ENCODE data around the gene CAT.

The CAT gene

GRCh38 chr11:34512840-34513681 is 74.3 kb downstream of the CAT start:
- Histone ChIP-seq H3K4me3 (replicated peaks; ENCODE audit: low read depth, low read length) (no peak overlapping the region), H3K36me3 (ENCODE audit: control insufficient read depth, insufficient read depth, low read length) (no peaks in the 10 kb centered on the region), H3K27me3 (replicated peaks; ENCODE audit: control insufficient read depth, insufficient read depth, low read length) (no peaks in the 10 kb centered on the region)
- peak; percentile 94 for TF ChIP-seq CTCF (IDR thresholded peaks at IDR 0.05; ENCODE audit: insufficient read depth, low read length, poor library complexity, severe bottlenecking)
- peak; percentile 41 for DNase-seq (ENCODE audit: extremely low read depth, insufficient read length)

- no peak for TF ChIP-seq CTCF (IDR thresholded peaks at IDR 0.05; ENCODE audit: insufficient read depth, low read length, poor library complexity, severe bottlenecking)
- no peak for DNase-seq (ENCODE audit: extremely low read depth, insufficient read length)
- no peak within 1 kb of the TSS for H3K4me3 ChIP-seq (replicated peaks; ENCODE audit: low read depth, low read length)
- no peaks in the 10 kb centered on the region for H3K27me3 ChIP-seq (replicated peaks; ENCODE audit: control insufficient read depth, insufficient read depth, low read length)
- no peaks in the 10 kb centered on the region for H3K36me3 ChIP-seq (ENCODE audit: control insufficient read depth, insufficient read depth, low read length)
Observed at GRCh38 chr11:34513682-34514449, 75.1 kb downstream of the CAT start, which contains the start of gene ELF5. TSS of gene ELF5 (minus strand) at chr11:34513794. CDS start at chr11:34505749, 8,045 bp downstream.

GRCh38 chr11:34514597-34514996 is 75.9 kb downstream of the CAT start:
- no peak overlapping the region for H3K4me3 ChIP-seq (replicated peaks; ENCODE audit: low read depth, low read length)
- H3K27me3 ChIP-seq (replicated peaks; ENCODE audit: control insufficient read depth, insufficient read depth, low read length) = no peaks in the 10 kb centered on the region
- DNase-seq (ENCODE audit: extremely low read depth, insufficient read length) = no peak
- TF ChIP-seq CTCF (IDR thresholded peaks at IDR 0.05; ENCODE audit: insufficient read depth, low read length, poor library complexity, severe bottlenecking) = no peak
- H3K36me3 ChIP-seq (ENCODE audit: control insufficient read depth, insufficient read depth, low read length) = no peaks in the 10 kb centered on the region

GRCh38 chr11:34516247-34517040 is 77.7 kb downstream of the CAT start:
- no peak overlapping the region for H3K4me3 ChIP-seq (replicated peaks; ENCODE audit: low read depth, low read length)
- DNase-seq (ENCODE audit: extremely low read depth, insufficient read length) = no peak
- no peak for TF ChIP-seq CTCF (IDR thresholded peaks at IDR 0.05; ENCODE audit: insufficient read depth, low read length, poor library complexity, severe bottlenecking)
- H3K36me3 ChIP-seq (ENCODE audit: control insufficient read depth, insufficient read depth, low read length) = no peaks in the 10 kb centered on the region
- no peaks in the 10 kb centered on the region for H3K27me3 ChIP-seq (replicated peaks; ENCODE audit: control insufficient read depth, insufficient read depth, low read length)

- no peaks in the 10 kb centered on the region for H3K36me3 ChIP-seq (ENCODE audit: control insufficient read depth, insufficient read depth, low read length)
- no peak overlapping the region for H3K4me3 ChIP-seq (replicated peaks; ENCODE audit: low read depth, low read length)
- TF ChIP-seq CTCF (IDR thresholded peaks at IDR 0.05; ENCODE audit: insufficient read depth, low read length, poor library complexity, severe bottlenecking) = no peak
- no peaks in the 10 kb centered on the region for H3K27me3 ChIP-seq (replicated peaks; ENCODE audit: control insufficient read depth, insufficient read depth, low read length)
- DNase-seq (ENCODE audit: extremely low read depth, insufficient read length) = no peak
Observed at GRCh38 chr11:34519595-34520235, 81.0 kb downstream of the CAT start.

Data from GM06990 (cell line).